Skeletal muscle tissue (tissue), 4 donors: ENCODE measurements around the gene DOCK4. TPM values are rescaled to one million over a fixed set of nuclear protein-coding genes. Genes with fewer than 3 reads are reported as not detected.
A peak's percentile ranks its signal among the peaks of the same experiment; 100 is the strongest.

Experiments used
- H3K27ac ChIP-seq: one replicate; pipeline ENCODE4 v1.7.0; 2013; ENCODE audit warnings: mild to moderate bottlenecking, low read depth, low read length, inconsistent platforms
- H3K27me3 ChIP-seq, 3 donors: one replicate each; pipeline ENCODE4 v1.7.0; 2013; ENCODE audit warnings: low read length in 3 of 3; ENCODE audit not compliant: control insufficient read depth in 3 of 3, insufficient read depth in 3 of 3
- H3K36me3 ChIP-seq, 3 donors: one replicate each; pipeline ENCODE4 v1.7.0; 2013; ENCODE audit warnings: low read length in 3 of 3; ENCODE audit not compliant: control insufficient read depth in 3 of 3, insufficient read depth in 3 of 3
- H3K4me1 ChIP-seq, 3 donors: one replicate each; pipeline ENCODE4 v1.7.0; 2013; ENCODE audit warnings: low read length in 3 of 3, mild to moderate bottlenecking in 3 of 3; ENCODE audit not compliant: control insufficient read depth in 3 of 3, insufficient read depth in 3 of 3
- H3K4me3 ChIP-seq, 3 donors: one replicate each; pipeline ENCODE4 v1.7.0; 2013; ENCODE audit warnings: low read length in 3 of 3
- H3K9ac ChIP-seq, 3 donors: one replicate each; pipeline ENCODE4 v1.7.0; 2013; ENCODE audit warnings: low read length in 3 of 3, mild to moderate bottlenecking in 3 of 3, moderate library complexity in 2 of 3, low read depth in 1 of 3
- H3K9me3 ChIP-seq, 3 donors: one replicate each; pipeline ENCODE4 v1.7.0; 2013; ENCODE audit warnings: low read length in 3 of 3; ENCODE audit not compliant: control insufficient read depth in 3 of 3
- total RNA-seq: library from RNA; depleted of rRNA; stranded (reverse); fragments of >200 nt; gene quantifications from one replicate; pipeline ENCODE4 v1.2.3, GENCODE V29; 2014
- donor health status: Osteomylitis.

Gene DOCK4
- total RNA-seq, 1 donor from 2014 or later, result 24.5 TPM

GRCh38 chr7:112192236-112193154 is 13.7 kb downstream of the DOCK4 start:
- no peak overlapping the region for H3K9ac ChIP-seq
- no peaks in the 10 kb centered on the region for H3K36me3 ChIP-seq
- H3K27me3 ChIP-seq, result no peaks in the 10 kb centered on the region
- H3K4me1 ChIP-seq, result no peaks in the 10 kb centered on the region
- H3K27ac ChIP-seq, result peak overlapping the region; percentile 38
- peaks cover 0 to 2% (median 2%) of the 10 kb centered on the region in 3 donors for H3K9me3 ChIP-seq
- H3K4me3 ChIP-seq, result no peak overlapping the region

GRCh38 chr7:112190120-112190519 is 16.1 kb downstream of the DOCK4 start:
- peaks cover 7 to 14% (median 10%) of the 10 kb centered on the region in 3 donors for H3K4me1 ChIP-seq

GRCh38 chr7:112189691-112190090 is 16.5 kb downstream of the DOCK4 start:
- Histone ChIP-seq H3K9ac (no peak overlapping the region), H3K9me3 (peaks cover 0 to 2% (median 2%) of the 10 kb centered on the region in 3 donors), H3K4me1 (peaks cover 11 to 17% (median 15%) of the 10 kb centered on the region in 3 donors), H3K4me3 (no peak overlapping the region), H3K36me3 (no peaks in the 10 kb centered on the region), H3K27me3 (no peaks in the 10 kb centered on the region), H3K27ac (no peak overlapping the region)

More at GRCh38 chr7:112190120-112190519, 16.1 kb downstream of the DOCK4 start:
- H3K4me3 ChIP-seq, result no peak overlapping the region
- no peak overlapping the region for H3K9ac ChIP-seq
- H3K27me3 ChIP-seq, result no peaks in the 10 kb centered on the region
- no peak overlapping the region for H3K27ac ChIP-seq
- no peaks in the 10 kb centered on the region for H3K36me3 ChIP-seq
- peaks cover 0 to 2% (median 2%) of the 10 kb centered on the region in 3 donors for H3K9me3 ChIP-seq

GRCh38 chr7:112188257-112188656 is 17.9 kb downstream of the DOCK4 start:
- Histone ChIP-seq H3K27me3 (no peaks in the 10 kb centered on the region), H3K9ac (no peak overlapping the region), H3K9me3 (no peaks in the 10 kb centered on the region), H3K36me3 (no peaks in the 10 kb centered on the region), H3K27ac (no peak overlapping the region), H3K4me3 (no peak overlapping the region), H3K4me1 (peaks cover 14 to 24% (median 23%) of the 10 kb centered on the region in 3 donors)

- H3K9ac ChIP-seq, result no peak overlapping the region
- no peaks in the 10 kb centered on the region for H3K27me3 ChIP-seq
- peaks cover 22 to 36% (median 31%) of the 10 kb centered on the region in 3 donors for H3K4me1 ChIP-seq
- no peaks in the 10 kb centered on the region for H3K36me3 ChIP-seq
- H3K9me3 ChIP-seq, result no peaks in the 10 kb centered on the region
- peak overlapping the region; percentile 26 for H3K27ac ChIP-seq
- no peak overlapping the region for H3K4me3 ChIP-seq
Measured at GRCh38 chr7:112186300-112186699, 19.9 kb downstream of the DOCK4 start.

- H3K4me1 ChIP-seq, result peaks cover 26 to 40% (median 36%) of the 10 kb centered on the region in 3 donors
Measured at GRCh38 chr7:112185005-112185834, 21.0 kb downstream of the DOCK4 start.

GRCh38 chr7:112184455-112184854 is 21.7 kb downstream of the DOCK4 start:
- no peak overlapping the region for H3K9ac ChIP-seq
- no peaks in the 10 kb centered on the region for H3K36me3 ChIP-seq
- H3K4me1 ChIP-seq, result peaks cover 28 to 47% (median 40%) of the 10 kb centered on the region in 3 donors
- no peaks in the 10 kb centered on the region for H3K9me3 ChIP-seq
- H3K27me3 ChIP-seq, result no peaks in the 10 kb centered on the region
- H3K4me3 ChIP-seq, result no peak overlapping the region
- no peak overlapping the region for H3K27ac ChIP-seq

More at GRCh38 chr7:112185005-112185834, 21.0 kb downstream of the DOCK4 start:
- H3K27me3 ChIP-seq, result no peaks in the 10 kb centered on the region
- H3K9me3 ChIP-seq, result no peaks in the 10 kb centered on the region
- H3K36me3 ChIP-seq, result no peaks in the 10 kb centered on the region
- peak overlapping the region; percentile 26 for H3K27ac ChIP-seq
- H3K4me3 ChIP-seq, result no peak overlapping the region
- peak overlapping the region in 1 of 3 donors; percentile 9 for H3K9ac ChIP-seq

- peaks cover 28 to 47% (median 40%) of the 10 kb centered on the region in 3 donors for H3K4me1 ChIP-seq
- H3K27ac ChIP-seq, result no peak overlapping the region
- no peak overlapping the region for H3K4me3 ChIP-seq
Measured at GRCh38 chr7:112183266-112183665, 22.9 kb downstream of the DOCK4 start.

GRCh38 chr7:112182749-112183148 is 23.4 kb downstream of the DOCK4 start:
- no peaks in the 10 kb centered on the region for H3K27me3 ChIP-seq
- H3K9ac ChIP-seq, result no peak overlapping the region
- no peaks in the 10 kb centered on the region for H3K36me3 ChIP-seq
- H3K9me3 ChIP-seq, result no peaks in the 10 kb centered on the region
- no peak overlapping the region for H3K27ac ChIP-seq
- peaks cover 28 to 47% (median 40%) of the 10 kb centered on the region in 3 donors for H3K4me1 ChIP-seq
- no peak overlapping the region for H3K4me3 ChIP-seq

More at GRCh38 chr7:112183266-112183665, 22.9 kb downstream of the DOCK4 start:
- Histone ChIP-seq H3K9me3 (no peaks in the 10 kb centered on the region), H3K27me3 (no peaks in the 10 kb centered on the region), H3K36me3 (no peaks in the 10 kb centered on the region), H3K9ac (no peak overlapping the region)
